Colonic mucosa (tissue), 4 donors: ENCODE results near the gene BMI1. TPM values are rescaled to one million over a fixed set of nuclear protein-coding genes. Genes with fewer than 3 reads are reported as not detected.

Experiments used
- DNase-seq: peaks from one replicate; pipeline ENCODE4 v3.0.0-alpha.2; 2020
- H3K27ac ChIP-seq: fragments of 200-600 bp; one replicate; pipeline ENCODE4 v1.8.0; 2021
- H3K27me3 ChIP-seq: fragments of 200-600 bp; one replicate; pipeline ENCODE4 v1.8.0; 2021
- H3K36me3 ChIP-seq: fragments of 200-600 bp; one replicate; pipeline ENCODE4 v1.8.0; 2021
- H3K4me1 ChIP-seq: fragments of 200-600 bp; one replicate; pipeline ENCODE4 v1.8.0; 2021; ENCODE audit warnings: mild to moderate bottlenecking
- H3K4me3 ChIP-seq: fragments of 200-600 bp; one replicate; pipeline ENCODE4 v1.8.0; 2021
- H3K9ac ChIP-seq, 2 donors: one replicate each; pipeline ENCODE4 v1.7.0; 2013; ENCODE audit warnings: control low read depth in 2 of 2, low read depth in 2 of 2, low read length in 2 of 2
- H3K9me3 ChIP-seq: fragments of 200-600 bp; one replicate; pipeline ENCODE4 v1.8.0; 2021
- intact Hi-C: fragments of 100-400 bp; cut with DNase I; formaldehyde crosslinking; loops from one replicate; pipeline ENCODE4 v1.14.1; 2022
- total RNA-seq, 2 donors: library from RNA; stranded (reverse); fragmentation: NEBNext Ultra II Directional in 1 of 2; extraction: Animal tissue kit (Norgen Biotek cat#: 25700) in 1 of 2; gene quantifications; one replicate each; pipeline ENCODE4 v1.2.1, GENCODE V29; 2021
- TF ChIP-seq, protein P1 (sequence below): fragments of 200-600 bp; IDR thresholded peaks from one replicate; pipeline ENCODE4 v1.8.0; 2022; ENCODE audit warnings: antibody characterized with exemption, mild to moderate bottlenecking
- donor health status: healthy.
- donor health status: DM: no; HTN: no; CAD: no.
- donor health status: DM: no; HTN: no; CAD: no.

Gene BMI1
- total RNA-seq, 2 donors from 2014 or later: 23.5 to 28.6 TPM

DNA sequence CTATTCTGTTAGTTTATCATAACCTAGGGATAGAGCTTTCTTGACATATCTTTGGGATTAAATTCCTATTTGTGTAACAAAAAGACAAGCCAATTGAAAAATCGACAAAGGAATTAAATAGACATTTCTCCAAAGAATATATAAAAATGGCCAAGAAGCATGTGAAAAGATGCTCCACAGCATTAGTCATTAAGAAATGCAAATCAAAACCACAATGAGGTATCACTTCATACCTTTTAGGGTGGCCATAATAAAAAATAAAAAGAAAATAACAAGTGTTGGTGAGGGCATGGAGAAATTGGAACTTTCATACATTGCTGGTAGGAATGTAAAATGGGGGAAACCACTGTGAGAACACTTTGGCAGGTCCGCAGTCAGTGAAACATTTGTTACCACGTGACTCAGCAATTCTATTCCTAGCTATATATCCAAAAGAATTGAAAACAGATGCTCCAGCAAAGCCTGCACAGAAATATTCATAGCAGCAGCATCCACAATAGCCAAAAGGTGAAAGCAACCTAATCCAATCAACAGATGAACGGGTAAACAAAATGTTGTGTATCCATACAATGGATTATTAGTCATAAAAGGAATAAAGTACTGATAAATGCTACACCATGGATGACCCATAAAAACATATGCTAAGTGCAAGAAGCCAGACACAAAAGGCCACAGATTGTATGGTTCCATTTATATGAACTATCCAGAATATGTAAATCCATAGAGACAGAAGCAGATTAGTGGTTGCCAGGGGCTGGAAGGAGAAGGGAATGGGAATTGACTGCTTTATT is 44.9 kb downstream of the BMI1 start:
- intact Hi-C loops: no loop called here
- no peaks in the 10 kb centered on the region for H3K36me3 ChIP-seq
- no peak overlapping the region for H3K27ac ChIP-seq
- no peaks in the 10 kb centered on the region for H3K27me3 ChIP-seq
- TF ChIP-seq, protein P1, sequence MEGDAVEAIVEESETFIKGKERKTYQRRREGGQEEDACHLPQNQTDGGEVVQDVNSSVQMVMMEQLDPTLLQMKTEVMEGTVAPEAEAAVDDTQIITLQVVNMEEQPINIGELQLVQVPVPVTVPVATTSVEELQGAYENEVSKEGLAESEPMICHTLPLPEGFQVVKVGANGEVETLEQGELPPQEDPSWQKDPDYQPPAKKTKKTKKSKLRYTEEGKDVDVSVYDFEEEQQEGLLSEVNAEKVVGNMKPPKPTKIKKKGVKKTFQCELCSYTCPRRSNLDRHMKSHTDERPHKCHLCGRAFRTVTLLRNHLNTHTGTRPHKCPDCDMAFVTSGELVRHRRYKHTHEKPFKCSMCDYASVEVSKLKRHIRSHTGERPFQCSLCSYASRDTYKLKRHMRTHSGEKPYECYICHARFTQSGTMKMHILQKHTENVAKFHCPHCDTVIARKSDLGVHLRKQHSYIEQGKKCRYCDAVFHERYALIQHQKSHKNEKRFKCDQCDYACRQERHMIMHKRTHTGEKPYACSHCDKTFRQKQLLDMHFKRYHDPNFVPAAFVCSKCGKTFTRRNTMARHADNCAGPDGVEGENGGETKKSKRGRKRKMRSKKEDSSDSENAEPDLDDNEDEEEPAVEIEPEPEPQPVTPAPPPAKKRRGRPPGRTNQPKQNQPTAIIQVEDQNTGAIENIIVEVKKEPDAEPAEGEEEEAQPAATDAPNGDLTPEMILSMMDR: no peak
- H3K4me1 ChIP-seq: no peaks in the 10 kb centered on the region
- no peaks in the 10 kb centered on the region for H3K9me3 ChIP-seq
- no peak overlapping the region for H3K4me3 ChIP-seq
- DNase-seq: no peak
- no peak overlapping the region for H3K9ac ChIP-seq

DNA sequence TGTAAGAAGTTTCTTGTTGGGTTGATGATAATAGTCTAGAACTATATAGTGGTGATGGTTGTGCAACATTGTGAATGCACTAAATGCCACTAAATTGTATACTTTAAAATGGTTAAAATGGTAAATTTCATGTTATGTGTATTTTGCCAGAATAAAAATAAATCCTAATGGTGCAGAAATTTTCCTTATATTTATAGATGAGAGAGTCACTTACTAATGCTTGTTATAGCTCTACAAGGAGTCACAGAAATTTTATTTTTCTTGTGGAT is 45.5 kb downstream of the BMI1 start:
- TF ChIP-seq, protein P1: no peak
- no peaks in the 10 kb centered on the region for H3K4me1 ChIP-seq
- no peak for DNase-seq
- H3K27me3 ChIP-seq: no peaks in the 10 kb centered on the region
- no peak overlapping the region for H3K9ac ChIP-seq
- H3K27ac ChIP-seq: no peak overlapping the region
- no peaks in the 10 kb centered on the region for H3K36me3 ChIP-seq
- intact Hi-C loops: no loop called here
- no peak overlapping the region for H3K4me3 ChIP-seq
- H3K9me3 ChIP-seq: no peaks in the 10 kb centered on the region

DNA sequence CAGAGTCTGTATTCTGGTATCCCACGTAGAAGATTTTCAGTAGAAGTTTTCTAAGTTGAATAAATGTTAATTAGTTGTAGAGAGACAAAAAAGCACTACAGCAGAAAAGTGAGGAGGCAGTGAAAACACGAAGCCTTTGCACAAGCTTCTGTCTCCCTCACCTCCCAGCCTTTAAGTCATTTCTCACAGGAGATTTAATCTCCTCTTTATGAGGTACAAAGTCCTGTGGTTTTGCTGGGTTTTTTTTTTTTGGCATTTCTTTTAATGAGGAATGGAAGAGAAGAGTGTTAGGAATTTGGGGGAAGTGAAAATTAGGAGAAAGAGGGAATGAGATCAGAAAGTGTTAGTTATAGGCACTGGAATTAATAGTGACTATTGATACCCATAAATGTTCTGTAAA is 45.9 kb downstream of the BMI1 start:
- intact Hi-C loops: no loop called here
- no peaks in the 10 kb centered on the region for H3K36me3 ChIP-seq
- no peaks in the 10 kb centered on the region for H3K27me3 ChIP-seq
- no peaks in the 10 kb centered on the region for H3K9me3 ChIP-seq
- no peak overlapping the region for H3K4me3 ChIP-seq
- no peak overlapping the region for H3K27ac ChIP-seq
- DNase-seq: no peak
- H3K4me1 ChIP-seq: no peaks in the 10 kb centered on the region
- TF ChIP-seq, protein P1: no peak
- H3K9ac ChIP-seq: no peak overlapping the region

DNA sequence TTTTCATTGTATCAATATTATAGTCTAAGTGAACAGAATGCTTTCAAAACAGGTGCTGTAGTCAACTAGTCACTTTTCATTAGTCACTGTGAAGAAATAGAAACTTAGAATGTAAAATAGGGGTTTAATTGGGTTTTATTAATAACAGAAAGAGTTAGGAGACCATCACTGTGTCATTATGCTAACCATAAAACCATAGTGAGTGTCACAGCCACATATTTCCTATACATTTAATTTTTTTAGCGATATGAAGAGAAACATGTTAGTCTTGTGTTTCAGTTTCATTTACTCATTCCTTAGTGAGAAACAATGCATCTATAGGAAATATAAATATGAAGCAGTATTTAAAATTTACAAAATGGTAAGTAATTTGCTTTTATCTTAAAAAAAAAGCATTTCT is 46.6 kb downstream of the BMI1 start:
- Histone ChIP-seq H3K27ac (no peak overlapping the region), H3K36me3 (no peaks in the 10 kb centered on the region), H3K4me1 (no peaks in the 10 kb centered on the region), H3K4me3 (no peak overlapping the region), H3K27me3 (no peaks in the 10 kb centered on the region), H3K9ac (no peak overlapping the region), H3K9me3 (no peaks in the 10 kb centered on the region)
- intact Hi-C loops: no loop called here
- no peak for DNase-seq
- TF ChIP-seq, protein P1: no peak

DNA sequence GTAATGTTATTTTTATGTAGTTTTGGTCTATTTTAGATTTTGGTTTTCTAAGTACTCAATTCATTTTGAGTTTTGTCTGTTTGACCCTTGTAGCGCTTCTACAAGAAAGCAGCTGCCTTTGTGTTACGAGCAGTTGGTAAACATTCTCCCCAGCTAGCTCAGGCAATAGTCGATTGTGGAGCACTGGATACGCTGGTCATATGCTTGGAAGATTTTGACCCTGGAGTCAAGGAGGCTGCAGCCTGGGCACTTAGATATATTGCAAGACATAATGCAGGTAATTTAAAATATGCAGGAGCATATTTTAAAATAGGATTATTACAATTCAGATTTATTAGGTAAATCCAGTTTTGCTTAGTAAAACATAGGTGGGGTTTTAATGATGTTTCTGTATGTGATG is 47.5 kb downstream of the BMI1 start:
- H3K4me3 ChIP-seq: no peak overlapping the region
- no peak overlapping the region for H3K9ac ChIP-seq
- no peaks in the 10 kb centered on the region for H3K9me3 ChIP-seq
- TF ChIP-seq, protein P1: no peak
- no peaks in the 10 kb centered on the region for H3K4me1 ChIP-seq
- no peaks in the 10 kb centered on the region for H3K27me3 ChIP-seq
- no peak for DNase-seq
- intact Hi-C loops: no loop called here
- H3K36me3 ChIP-seq: no peaks in the 10 kb centered on the region
- H3K27ac ChIP-seq: no peak overlapping the region
